ENCODE data around the gene XYLT1. TPM values are rescaled to one million over a fixed set of nuclear protein-coding genes. Genes with fewer than 3 reads are reported as not detected.
A peak's percentile ranks its signal among the peaks of the same experiment; 100 is the strongest.

The XYLT1 gene
- total RNA-seq, 1 experiment from 2014 or later = 14.5 TPM

GRCh38 chr16:17302620-17303019 is 168.1 kb downstream of the XYLT1 start:
- Histone ChIP-seq H2BK12ac (ENCODE audit: insufficient read length, low read depth, low read length) (no peak overlapping the region), H3K9ac (ENCODE audit: extremely low read depth, insufficient read length, low read length) (no peak overlapping the region), H4K91ac (ENCODE audit: insufficient read length, low read depth, low read length) (no peak overlapping the region), H3K18ac (ENCODE audit: insufficient read length, low read depth, low read length) (no peak overlapping the region), H2BK5ac (ENCODE audit: insufficient read length, low read length) (no peak overlapping the region), H3T11ph (ENCODE audit: low read length) (no peak overlapping the region), H3K23me2 (ENCODE audit: insufficient read length, low read depth, low read length, poor library complexity, severe bottlenecking) (no peaks in the 10 kb centered on the region), H3K27me3 (ENCODE audit: insufficient read depth, low read length) (no peaks in the 10 kb centered on the region), H3K4me2 (ENCODE audit: insufficient read depth, insufficient read length, low read length) (no peak overlapping the region), H3K79me1 (ENCODE audit: insufficient read depth, low read depth, low read length, poor library complexity, severe bottlenecking) (no peaks in the 10 kb centered on the region), H3K4me1 (ENCODE audit: insufficient read depth, low read length) (peaks cover 15% of the 10 kb centered on the region; the same call in 1 of the 2 replicates), H2BK120ac (ENCODE audit: low read depth, low read length, poor library complexity, severe bottlenecking) (no peak overlapping the region), H3K4ac (ENCODE audit: low read depth, low read length) (no peak overlapping the region), H4K20me1 (ENCODE audit: control insufficient read depth, insufficient read depth, insufficient read length) (no peaks in the 10 kb centered on the region), H4K5ac (ENCODE audit: insufficient read length, low read depth, low read length) (no peak overlapping the region), H2BK15ac (ENCODE audit: low read depth, low read length) (no peak overlapping the region), H2AFZ (ENCODE audit: low read length) (no peak overlapping the region), H3K79me2 (ENCODE audit: insufficient read depth, low read length) (no peaks in the 10 kb centered on the region), H2AK5ac (ENCODE audit: insufficient read length, low read length) (no peak overlapping the region), H4K8ac (replicated peaks; ENCODE audit: insufficient read length, low read depth, low read length) (no peak overlapping the region), H3K14ac (ENCODE audit: insufficient read depth, low read length) (no peak overlapping the region), H3K27ac (ENCODE audit: insufficient read length, low read depth, low read length) (no peak overlapping the region), H3K9me3 (ENCODE audit: control insufficient read depth, low read depth, low read length) (no peaks in the 10 kb centered on the region), H3K56ac (ENCODE audit: insufficient read length, low read depth, low read length) (no peak overlapping the region), H2BK20ac (ENCODE audit: low read depth, low read length, poor library complexity, severe bottlenecking) (no peak overlapping the region), H3K23ac (ENCODE audit: insufficient read length, low read depth, low read length) (no peak overlapping the region)
- no peaks in the 10 kb centered on the region for H3K27me3 Mint-ChIP-seq (ENCODE audit: low read depth)
- no peaks in the 10 kb centered on the region for H3K9me3 Mint-ChIP-seq
- no peaks in the 10 kb centered on the region for H3K36me3 Mint-ChIP-seq (ENCODE audit: insufficient read depth in 1 of 3, low read depth in 3 of 3)
- H3K4me3 Mint-ChIP-seq = no peak overlapping the region
- DNase-seq = no peak
- H3K4me1 Mint-ChIP-seq = peaks cover 54 to 59% of the 10 kb centered on the region in 2 experiments
- H3K27ac Mint-ChIP-seq = peak overlapping the region in 2 of 3 experiments; percentile 42 to 75; a peak in 1 of 7 replicates
- TF ChIP-seq CTCF (conservative IDR thresholded peaks at IDR 0.05) = no peak
- no CpG with 5 or more reads among the region's 3 CpGs for WGBS (ENCODE audit: extremely low coverage, insufficient read length, low lambda C conversion rate)

Measured in H9 (cell line).